ELF-1 (cell line): ENCODE data around the gene UBA52.
A peak's percentile ranks its signal among the peaks of the same experiment; 100 is the strongest.

Source experiments
- DNase-seq: peaks from one replicate; pipeline ENCODE4 v3.0.0-alpha.2; 2016; ENCODE audit warnings: low read depth, low spot score

The UBA52 gene

GRCh38 chr19:18608102-18608804 lies 36.6 kb downstream of the UBA52 start:
- no peak for DNase-seq

GRCh38 chr19:18608805-18609716 lies 37.4 kb downstream of the UBA52 start:
- no peak for DNase-seq

GRCh38 chr19:18609717-18610051 lies 38.0 kb downstream of the UBA52 start:
- DNase-seq = no peak

GRCh38 chr19:18610245-18610555 lies 38.5 kb downstream of the UBA52 start:
- no peak for DNase-seq

GRCh38 chr19:18610556-18611326 lies 39.1 kb downstream of the UBA52 start:
- DNase-seq = no peak

GRCh38 chr19:18611327-18612050 lies 39.8 kb downstream of the UBA52 start:
- peak; percentile 46 for DNase-seq

- no peak for DNase-seq
These were observed 40.6 kb downstream of the UBA52 start for GRCh38 chr19:18612051-18612771.

- DNase-seq = no peak
These were observed 41.3 kb downstream of the UBA52 start, which contains the start of gene TMEM59L for GRCh38 chr19:18612772-18613588. Gene TMEM59L (plus strand): TSS chr19:18612870. CDS start chr19:18612959, 89 bp downstream.

GRCh38 chr19:18613589-18614234 lies 42.1 kb downstream of the UBA52 start:
- DNase-seq = no peak

- no peak for DNase-seq
These were observed 44.4 kb downstream of the UBA52 start for GRCh38 chr19:18616023-18616422.

- no peak for DNase-seq
These were observed 45.9 kb downstream of the UBA52 start for GRCh38 chr19:18617562-18617961.

GRCh38 chr19:18618236-18618635 lies 46.6 kb downstream of the UBA52 start:
- DNase-seq = no peak

GRCh38 chr19:18620311-18620710 lies 48.7 kb downstream of the UBA52 start:
- no peak for DNase-seq

- DNase-seq = no peak
These were observed 49.2 kb downstream of the UBA52 start for GRCh38 chr19:18620902-18621301.

- DNase-seq = no peak
These were observed 55.2 kb downstream of the UBA52 start for GRCh38 chr19:18626906-18627305.
